GM08714 (cell line): ENCODE results near the gene TREH.

ENCODE experiments used
- H3K4me3 ChIP-seq: fragments of 200-500 bp; sonication (Bioruptor generic); 2 replicates; pipeline ENCODE4 v1.5.1; 2014; ENCODE audit warnings: mild to moderate bottlenecking, low read length, inconsistent platforms
- ZNF274 ChIP-seq: IDR thresholded peaks from 2 replicates; pipeline ENCODE4 v1.6.1; 2012; ENCODE audit warnings: mild to moderate bottlenecking, low read depth, low read length

Gene TREH

GRCh38 chr11:118653684-118654390, 25.6 kb downstream of the TREH start:
- no peak overlapping the region for H3K4me3 ChIP-seq
- no peak for TF ChIP-seq ZNF274

- H3K4me3 ChIP-seq = no peak overlapping the region
- no peak for TF ChIP-seq ZNF274
Observed at GRCh38 chr11:118652681-118653181, 26.7 kb downstream of the TREH start.

GRCh38 chr11:118651820-118652219, 27.6 kb downstream of the TREH start:
- TF ChIP-seq ZNF274 = no peak

GRCh38 chr11:118650366-118650765, 29.1 kb downstream of the TREH start:
- TF ChIP-seq ZNF274 = no peak
- H3K4me3 ChIP-seq = no peak overlapping the region

More at GRCh38 chr11:118651820-118652219, 27.6 kb downstream of the TREH start:
- H3K4me3 ChIP-seq = no peak overlapping the region

- no peak overlapping the region for H3K4me3 ChIP-seq
- no peak for TF ChIP-seq ZNF274
Observed at GRCh38 chr11:118649941-118650340, 29.5 kb downstream of the TREH start.

GRCh38 chr11:118648291-118648690, 31.2 kb downstream of the TREH start:
- TF ChIP-seq ZNF274 = no peak
- H3K4me3 ChIP-seq = no peak overlapping the region

- no peak for TF ChIP-seq ZNF274
- H3K4me3 ChIP-seq = no peak overlapping the region
Observed at GRCh38 chr11:118646393-118646792, 33.1 kb downstream of the TREH start.

GRCh38 chr11:118645066-118645715, 34.3 kb downstream of the TREH start:
- no peak overlapping the region for H3K4me3 ChIP-seq
- no peak for TF ChIP-seq ZNF274

- H3K4me3 ChIP-seq = no peak overlapping the region
- no peak for TF ChIP-seq ZNF274
Observed at GRCh38 chr11:118644496-118644895, 35.0 kb downstream of the TREH start.

- no peak for TF ChIP-seq ZNF274
- no peak overlapping the region for H3K4me3 ChIP-seq
Observed at GRCh38 chr11:118643995-118644345, 35.5 kb downstream of the TREH start.

GRCh38 chr11:118643142-118643994, 36.1 kb downstream of the TREH start:
- H3K4me3 ChIP-seq = no peak overlapping the region
- no peak for TF ChIP-seq ZNF274

- no peak overlapping the region for H3K4me3 ChIP-seq
- no peak for TF ChIP-seq ZNF274
Observed at GRCh38 chr11:118641397-118642019, 37.9 kb downstream of the TREH start.

GRCh38 chr11:118640332-118641154, 38.9 kb downstream of the TREH start:
- H3K4me3 ChIP-seq = no peak overlapping the region
- no peak for TF ChIP-seq ZNF274

GRCh38 chr11:118639899-118640298, 39.6 kb downstream of the TREH start:
- TF ChIP-seq ZNF274 = no peak
- H3K4me3 ChIP-seq = no peak overlapping the region
